Panc1 (cell line): ENCODE results near the gene NFATC2. TPM values are rescaled to one million over a fixed set of nuclear protein-coding genes. Genes with fewer than 3 reads are reported as not detected.

Source experiments
- ATAC-seq: fragments of 200-7000 bp; cut with Tn5 transposase; 2 replicates; pipeline ENCODE4 v1.9.1; 2020; ENCODE audit warnings: mild to moderate bottlenecking, moderate library complexity
- BruUV-seq: library from RNA; stranded (reverse); fragments of 400-500 nt; replicated peaks from 2 replicates; lab custom pipeline; 2021; lab: Mats Ljungman, UMichigan
- CTCF ChIA-PET: fragments of 300-600 bp; sonication (Branson Sonifier 250); formaldehyde crosslinking; loops from one replicate; lab custom pipeline; 2022; ENCODE audit warnings: antibody characterized with exemption; lab: Charles Lee
- POLR2A ChIA-PET: fragments of 300-600 bp; sonication (Branson Sonifier 250); formaldehyde crosslinking; loops from one replicate; lab custom pipeline; 2022; ENCODE audit warnings: antibody characterized with exemption; lab: Charles Lee
- DNase-seq: peaks from one replicate; pipeline ENCODE4 v3.0.0-alpha.2; 2010; ENCODE audit warnings: low read depth, low spot score
- H3K27ac ChIP-seq: 2 replicates; pipeline ENCODE4 v1.5.1; 2011; ENCODE audit warnings: mild to moderate bottlenecking, low read length, inconsistent platforms
- H3K27me3 ChIP-seq: fragments of 200-500 bp; sonication (Bioruptor generic); 2 replicates; pipeline ENCODE4 v1.6.0; 2014; ENCODE audit warnings: low read length, inconsistent platforms; ENCODE audit not compliant: control insufficient read depth, insufficient read depth
- H3K36me3 ChIP-seq: fragments of 200-500 bp; sonication (Bioruptor generic); 2 replicates; pipeline ENCODE4 v1.5.1; 2014; ENCODE audit warnings: inconsistent platforms, mild to moderate bottlenecking, low read length, moderate library complexity; ENCODE audit not compliant: control insufficient read depth, insufficient read depth
- H3K4me1 ChIP-seq: 2 replicates; pipeline ENCODE4 v1.5.1; 2011; ENCODE audit warnings: inconsistent platforms, mild to moderate bottlenecking, low read length, moderate library complexity; ENCODE audit not compliant: control insufficient read depth, insufficient read depth
- H3K4me3 ChIP-seq, 2 experiments: 2 replicates each; pipeline ENCODE4 v1.5.1; 2011 to 2012; ENCODE audit warnings: low read depth in 2 of 2, low read length in 2 of 2, mild to moderate bottlenecking in 2 of 2, inconsistent platforms in 1 of 2, moderate library complexity in 1 of 2
- H3K9me3 ChIP-seq: fragments of 200-500 bp; sonication (Bioruptor generic); 2 replicates; pipeline ENCODE4 v1.5.1; 2014; ENCODE audit warnings: low read depth, mild to moderate bottlenecking, inconsistent platforms, low read length, moderate library complexity; ENCODE audit not compliant: control insufficient read depth, insufficient read depth
- POLR2AphosphoS5 ChIP-seq: IDR thresholded peaks from 2 replicates; pipeline ENCODE4 v1.6.1; 2012; ENCODE audit warnings: mild to moderate bottlenecking, low read depth, low read length, moderate library complexity
- SIN3A ChIP-seq: IDR thresholded peaks from 2 replicates; pipeline ENCODE4 v1.6.1; 2012; ENCODE audit warnings: low read depth, mild to moderate bottlenecking, low read length, moderate library complexity, borderline replicate concordance; ENCODE audit not compliant: insufficient read depth
- TCF7L2 ChIP-seq: IDR thresholded peaks from 2 replicates; pipeline ENCODE4 v1.6.1; 2011; ENCODE audit warnings: mild to moderate bottlenecking, low read depth, low read length, inconsistent platforms
- in situ Hi-C: cut with HindIII; loops from 2 replicates; pipeline ENCODE4 v1.10.0; 2016; ENCODE audit warnings: low sequenced_read_pairs, low pct_unique_long_range_greater_than_20kb
- intact Hi-C: fragments of 100-400 bp; cut with micrococcal nuclease; formaldehyde crosslinking; loops from one replicate; pipeline ENCODE4 v1.10.0; 2022; ENCODE audit not compliant: unreplicated experiment
- total RNA-seq: library from RNA; stranded (reverse); gene quantifications from one replicate; pipeline ENCODE4 v1.2.1, GENCODE V29; 2021; ENCODE audit not compliant: unreplicated experiment
- TF ChIP-seq, protein P1 (sequence below): fragments of 450-650 bp; IDR thresholded peaks from 2 replicates; pipeline ENCODE4 v1.5.1; 2017; ENCODE audit warnings: mild to moderate bottlenecking
- TF ChIP-seq, protein P2 (sequence below), 2 experiments: IDR thresholded peaks; 2 replicates each; pipeline ENCODE4 v1.6.1; 2011 to 2012; ENCODE audit warnings: low read depth in 2 of 2, control low read depth in 1 of 2, low read length in 1 of 2, mild to moderate bottlenecking in 1 of 2, moderate library complexity in 1 of 2; ENCODE audit not compliant: insufficient read depth in 1 of 2

The NFATC2 gene
- total RNA-seq, 1 experiment from 2014 or later: 10.6 TPM

DNA sequence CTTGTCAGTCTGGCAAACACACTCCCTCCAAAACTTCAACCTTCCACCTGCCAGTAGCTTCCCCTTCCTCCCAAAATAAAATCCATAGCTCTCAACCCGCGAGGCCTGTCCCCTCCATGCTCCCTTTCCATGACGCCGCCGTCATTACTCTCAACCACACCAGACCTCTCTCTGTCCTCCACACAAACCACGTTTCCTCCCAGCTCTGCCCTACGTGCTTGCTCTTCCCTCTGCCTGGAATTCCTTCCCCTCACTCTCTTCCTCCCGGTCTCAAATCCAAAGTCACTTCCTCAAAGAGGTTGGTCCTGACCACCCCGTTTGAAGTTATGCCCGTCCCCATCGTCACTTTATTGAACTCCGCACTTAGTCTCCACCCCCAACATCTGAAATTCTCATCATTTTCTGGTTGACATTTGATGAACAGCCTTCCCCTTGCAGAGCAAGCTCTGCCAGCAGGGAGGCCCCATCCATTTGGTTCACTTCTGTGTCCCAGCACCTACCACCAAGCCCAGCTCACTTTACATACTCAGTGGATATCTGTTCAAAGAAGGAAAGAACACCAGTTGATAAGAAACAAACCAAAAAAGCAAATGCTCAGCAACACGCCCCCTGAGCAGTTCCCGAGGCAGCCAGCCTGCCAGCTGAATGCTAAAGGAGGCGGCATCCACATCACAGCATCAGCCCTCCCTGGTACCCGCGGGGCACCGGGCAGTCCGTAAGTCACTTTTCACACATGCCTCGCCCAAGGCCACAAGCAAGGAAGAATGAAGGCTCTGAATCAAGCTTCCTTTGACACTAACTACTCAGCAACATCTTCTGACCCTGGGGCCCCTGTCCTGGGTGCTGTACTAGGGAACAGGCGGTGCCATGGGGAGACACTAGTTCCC is 125.0 kb downstream of the NFATC2 start (continued):
- TF ChIP-seq TCF7L2: no peak

DNA sequence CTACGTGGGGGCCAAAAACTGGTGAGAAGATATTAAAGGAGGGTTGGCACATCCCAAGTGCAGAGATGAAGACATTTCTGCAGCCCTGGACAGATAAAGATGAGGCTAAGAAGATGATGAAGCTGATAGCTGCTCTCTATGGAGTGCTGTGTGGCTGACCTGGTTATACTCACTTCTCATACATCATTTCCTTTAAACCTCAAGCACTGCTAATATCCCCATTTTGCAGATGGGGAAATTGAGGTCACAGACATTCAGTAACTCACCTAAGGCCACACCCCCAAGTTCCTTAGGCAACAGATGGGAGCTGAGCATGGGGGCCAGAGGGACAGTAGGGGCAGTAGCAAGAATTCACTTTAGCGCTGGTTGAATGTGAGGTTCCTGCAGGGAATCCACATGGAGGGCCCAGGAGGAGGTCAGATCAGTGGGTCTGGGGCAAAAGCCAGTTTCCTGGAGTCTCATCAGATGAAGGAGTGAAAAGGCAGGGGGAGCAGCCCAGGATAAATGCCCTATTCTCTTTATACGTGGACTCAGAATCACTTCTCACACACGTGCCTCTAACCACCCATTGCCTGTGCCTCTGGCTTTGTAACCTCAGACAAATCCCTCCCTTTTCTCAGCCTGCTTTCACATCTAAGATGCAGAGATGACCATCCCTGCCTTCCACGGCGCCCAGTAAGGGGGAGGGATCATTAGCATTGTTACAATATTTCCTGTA is 125.8 kb downstream of the NFATC2 start:
- Histone ChIP-seq H3K4me3 (no peak overlapping the region), H3K36me3 (no peaks in the 10 kb centered on the region), H3K9me3 (no peaks in the 10 kb centered on the region), H3K27ac (no peak overlapping the region), H3K4me1 (peaks cover 14% of the 10 kb centered on the region), H3K27me3 (no peaks in the 10 kb centered on the region)
- in situ Hi-C loops (no loop called here), intact Hi-C loops (no loop called here)
- ATAC-seq: no peak
- POLR2A ChIA-PET: no interaction called here
- no TSS peak for BruUV-seq
- CTCF ChIA-PET: no interaction called here
- DNase-seq: no peak
- TF ChIP-seq TCF7L2 (no peak), SIN3A (no peak), POLR2AphosphoS5 (no peak)
- TF ChIP-seq, protein P1, sequence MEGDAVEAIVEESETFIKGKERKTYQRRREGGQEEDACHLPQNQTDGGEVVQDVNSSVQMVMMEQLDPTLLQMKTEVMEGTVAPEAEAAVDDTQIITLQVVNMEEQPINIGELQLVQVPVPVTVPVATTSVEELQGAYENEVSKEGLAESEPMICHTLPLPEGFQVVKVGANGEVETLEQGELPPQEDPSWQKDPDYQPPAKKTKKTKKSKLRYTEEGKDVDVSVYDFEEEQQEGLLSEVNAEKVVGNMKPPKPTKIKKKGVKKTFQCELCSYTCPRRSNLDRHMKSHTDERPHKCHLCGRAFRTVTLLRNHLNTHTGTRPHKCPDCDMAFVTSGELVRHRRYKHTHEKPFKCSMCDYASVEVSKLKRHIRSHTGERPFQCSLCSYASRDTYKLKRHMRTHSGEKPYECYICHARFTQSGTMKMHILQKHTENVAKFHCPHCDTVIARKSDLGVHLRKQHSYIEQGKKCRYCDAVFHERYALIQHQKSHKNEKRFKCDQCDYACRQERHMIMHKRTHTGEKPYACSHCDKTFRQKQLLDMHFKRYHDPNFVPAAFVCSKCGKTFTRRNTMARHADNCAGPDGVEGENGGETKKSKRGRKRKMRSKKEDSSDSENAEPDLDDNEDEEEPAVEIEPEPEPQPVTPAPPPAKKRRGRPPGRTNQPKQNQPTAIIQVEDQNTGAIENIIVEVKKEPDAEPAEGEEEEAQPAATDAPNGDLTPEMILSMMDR: no peak
- TF ChIP-seq, protein P2, sequence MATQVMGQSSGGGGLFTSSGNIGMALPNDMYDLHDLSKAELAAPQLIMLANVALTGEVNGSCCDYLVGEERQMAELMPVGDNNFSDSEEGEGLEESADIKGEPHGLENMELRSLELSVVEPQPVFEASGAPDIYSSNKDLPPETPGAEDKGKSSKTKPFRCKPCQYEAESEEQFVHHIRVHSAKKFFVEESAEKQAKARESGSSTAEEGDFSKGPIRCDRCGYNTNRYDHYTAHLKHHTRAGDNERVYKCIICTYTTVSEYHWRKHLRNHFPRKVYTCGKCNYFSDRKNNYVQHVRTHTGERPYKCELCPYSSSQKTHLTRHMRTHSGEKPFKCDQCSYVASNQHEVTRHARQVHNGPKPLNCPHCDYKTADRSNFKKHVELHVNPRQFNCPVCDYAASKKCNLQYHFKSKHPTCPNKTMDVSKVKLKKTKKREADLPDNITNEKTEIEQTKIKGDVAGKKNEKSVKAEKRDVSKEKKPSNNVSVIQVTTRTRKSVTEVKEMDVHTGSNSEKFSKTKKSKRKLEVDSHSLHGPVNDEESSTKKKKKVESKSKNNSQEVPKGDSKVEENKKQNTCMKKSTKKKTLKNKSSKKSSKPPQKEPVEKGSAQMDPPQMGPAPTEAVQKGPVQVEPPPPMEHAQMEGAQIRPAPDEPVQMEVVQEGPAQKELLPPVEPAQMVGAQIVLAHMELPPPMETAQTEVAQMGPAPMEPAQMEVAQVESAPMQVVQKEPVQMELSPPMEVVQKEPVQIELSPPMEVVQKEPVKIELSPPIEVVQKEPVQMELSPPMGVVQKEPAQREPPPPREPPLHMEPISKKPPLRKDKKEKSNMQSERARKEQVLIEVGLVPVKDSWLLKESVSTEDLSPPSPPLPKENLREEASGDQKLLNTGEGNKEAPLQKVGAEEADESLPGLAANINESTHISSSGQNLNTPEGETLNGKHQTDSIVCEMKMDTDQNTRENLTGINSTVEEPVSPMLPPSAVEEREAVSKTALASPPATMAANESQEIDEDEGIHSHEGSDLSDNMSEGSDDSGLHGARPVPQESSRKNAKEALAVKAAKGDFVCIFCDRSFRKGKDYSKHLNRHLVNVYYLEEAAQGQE (IDR thresholded peaks at IDR 0.05; ENCODE audit: insufficient read depth in 1 of 2, low read depth in 2 of 2, low read length in 1 of 2): no peak

DNA sequence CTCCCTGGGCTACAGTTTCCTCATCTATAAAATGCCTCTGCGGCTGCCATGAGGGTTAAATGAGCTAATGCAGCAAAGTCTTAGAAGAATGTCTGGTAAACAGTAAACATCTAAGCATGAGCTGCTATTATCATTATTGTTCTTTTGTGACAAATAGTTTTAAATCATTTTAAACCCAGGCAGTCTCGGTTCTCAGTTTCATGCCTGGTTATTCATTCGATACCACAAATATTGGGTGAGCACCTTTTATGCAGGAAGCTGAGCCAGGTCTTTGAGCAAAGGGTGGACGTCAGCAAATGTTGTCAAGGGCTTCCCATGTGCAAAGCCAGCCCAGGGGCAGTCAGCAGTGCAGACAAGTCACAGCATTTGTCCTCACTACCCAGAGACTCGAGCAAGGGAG is 128.7 kb downstream of the NFATC2 start:
- ChIA-PET CTCF (no interaction called here), POLR2A (no interaction called here)
- DNase-seq (no peak), ATAC-seq (no peak)
- Histone ChIP-seq H3K27ac (no peak overlapping the region), H3K4me1 (peaks cover 14% of the 10 kb centered on the region), H3K4me3 (no peak overlapping the region), H3K27me3 (no peaks in the 10 kb centered on the region), H3K9me3 (no peaks in the 10 kb centered on the region), H3K36me3 (no peaks in the 10 kb centered on the region)
- intact Hi-C loops (no loop called here), in situ Hi-C loops (no loop called here)
- BruUV-seq: no TSS peak
- TF ChIP-seq, protein P2 (IDR thresholded peaks at IDR 0.05; ENCODE audit: insufficient read depth in 1 of 2, low read depth in 2 of 2, low read length in 1 of 2): no peak
- no peak for TF ChIP-seq SIN3A
- no peak for TF ChIP-seq TCF7L2
- no peak for TF ChIP-seq POLR2AphosphoS5
- TF ChIP-seq, protein P1: no peak
